ENCODE measurements around the gene HOXD3. TPM values are rescaled to one million over a fixed set of nuclear protein-coding genes. Genes with fewer than 3 reads are reported as not detected.

Gene HOXD3
- total RNA-seq, 1 experiment from 2014 or later, result not detected

GRCh38 chr2:176172007-176172894 is 15.1 kb downstream of the HOXD3 start:
- peaks cover 0 to 3% (median 0%) of the 10 kb centered on the region in 3 experiments; a peak in 2 of 7 replicates for H3K36me3 Mint-ChIP-seq (ENCODE audit: insufficient read depth in 1 of 3, low read depth in 3 of 3)
- no peak overlapping the region for H3K27ac Mint-ChIP-seq
- Histone ChIP-seq H3K14ac (ENCODE audit: insufficient read depth, low read length) (no peak overlapping the region; the same call in 1 of the 2 replicates), H3K9me3 (ENCODE audit: control insufficient read depth, low read depth, low read length) (no peaks in the 10 kb centered on the region), H2BK5ac (ENCODE audit: insufficient read length, low read length) (no peak overlapping the region), H3K79me1 (ENCODE audit: insufficient read depth, low read depth, low read length, poor library complexity, severe bottlenecking) (no peaks in the 10 kb centered on the region), H3K9ac (ENCODE audit: extremely low read depth, insufficient read length, low read length) (no peak overlapping the region), H3K4me2 (ENCODE audit: insufficient read depth, insufficient read length, low read length) (peak overlapping the region; percentile 8), H2AK5ac (ENCODE audit: insufficient read length, low read length) (no peak overlapping the region), H2BK20ac (ENCODE audit: low read depth, low read length, poor library complexity, severe bottlenecking) (no peak overlapping the region), H3T11ph (ENCODE audit: low read length) (no peak overlapping the region), H3K23ac (ENCODE audit: insufficient read length, low read depth, low read length) (no peak overlapping the region), H3K18ac (ENCODE audit: insufficient read length, low read depth, low read length) (no peak overlapping the region), H4K5ac (ENCODE audit: insufficient read length, low read depth, low read length) (no peak overlapping the region), H4K91ac (ENCODE audit: insufficient read length, low read depth, low read length) (no peak overlapping the region), H3K4me1 (ENCODE audit: insufficient read depth, low read length) (no peaks in the 10 kb centered on the region), H3K79me2 (ENCODE audit: insufficient read depth, low read length) (no peaks in the 10 kb centered on the region), H3K56ac (ENCODE audit: insufficient read length, low read depth, low read length) (no peak overlapping the region), H2BK12ac (ENCODE audit: insufficient read length, low read depth, low read length) (no peak overlapping the region), H3K23me2 (ENCODE audit: insufficient read length, low read depth, low read length, poor library complexity, severe bottlenecking) (no peaks in the 10 kb centered on the region), H3K27me3 (ENCODE audit: insufficient read depth, low read length) (peaks cover 98% of the 10 kb centered on the region), H3K4ac (ENCODE audit: low read depth, low read length) (no peak overlapping the region), H2AFZ (ENCODE audit: low read length) (no peak overlapping the region), H2BK15ac (ENCODE audit: low read depth, low read length) (no peak overlapping the region), H2BK120ac (ENCODE audit: low read depth, low read length, poor library complexity, severe bottlenecking) (no peak overlapping the region), H4K20me1 (ENCODE audit: control insufficient read depth, insufficient read depth, insufficient read length) (no peaks in the 10 kb centered on the region), H4K8ac (replicated peaks; ENCODE audit: insufficient read length, low read depth, low read length) (no peak overlapping the region), H3K27ac (ENCODE audit: insufficient read length, low read depth, low read length) (no peak overlapping the region)
- no peak; the same call in 2 of the 3 replicates for TF ChIP-seq CTCF (conservative IDR thresholded peaks at IDR 0.05)
- WGBS (ENCODE audit: extremely low coverage, insufficient read length, low lambda C conversion rate), result no CpG with 5 or more reads among the region's 60 CpGs
- H3K4me3 Mint-ChIP-seq, result peak overlapping the region; percentile 51 to 76
- peaks cover 24 to 38% of the 10 kb centered on the region in 2 experiments for H3K4me1 Mint-ChIP-seq
- H3K9me3 Mint-ChIP-seq, result peaks cover 3 to 18% of the 10 kb centered on the region in 2 experiments
- no peak for DNase-seq
- peaks cover 100% of the 10 kb centered on the region for H3K27me3 Mint-ChIP-seq (ENCODE audit: low read depth)

All from H9 (cell line).